B cell (primary cell): ENCODE data around the gene ANTXR1. TPM values are rescaled to one million over a fixed set of nuclear protein-coding genes. Genes with fewer than 3 reads are reported as not detected.

Experiments used
- ATAC-seq: fragments of 200-7000 bp; cut with Tn5 transposase; one replicate; pipeline ENCODE4 v1.10.0; 2021; ENCODE audit warnings: low read depth, mild to moderate bottlenecking, moderate number of reproducible peaks, moderate library complexity
- CTCF ChIA-PET: fragments of 350-600 bp; sonication (Branson Sonifier 250); formaldehyde crosslinking; loops from one replicate; lab custom pipeline; 2021; ENCODE audit warnings: antibody characterized with exemption, inconsistent platforms; lab: Charles Lee
- POLR2A ChIA-PET: fragments of 350-600 bp; sonication (Branson Sonifier 250); formaldehyde crosslinking; loops from one replicate; lab custom pipeline; 2021; ENCODE audit warnings: antibody characterized with exemption; lab: Charles Lee
- DNase-seq: peaks from one replicate; pipeline ENCODE4 v3.0.0; 2013
- H2AFZ ChIP-seq: 2 replicates; pipeline ENCODE4 v1.6.1; 2012; ENCODE audit warnings: mild to moderate bottlenecking, low read depth, low read length; ENCODE audit not compliant: insufficient read depth, poor library complexity, severe bottlenecking
- H3K27ac ChIP-seq, 2 donors: 1 replicate in 1 of 2; 2 replicates in 1 of 2; pipeline ENCODE4 v1.5.1; 2012 to 2013; ENCODE audit warnings: low read length in 2 of 2, mild to moderate bottlenecking in 2 of 2, moderate library complexity in 1 of 2
- H3K27me3 ChIP-seq, 4 experiments: fragments of 200-600 bp in 1 of 4; sonication (generic) in 1 of 4; replicated peaks in 1 of 4; 1 replicate in 2 of 4; 2 replicates in 2 of 4; pipeline versions ENCODE4 v1.6.1 to v1.7.0; 2013 to 2016; ENCODE audit warnings: low read length in 3 of 4, mild to moderate bottlenecking in 2 of 4, mixed read lengths in 1 of 4, moderate library complexity in 1 of 4; ENCODE audit not compliant: insufficient read depth in 4 of 4, control insufficient read depth in 3 of 4; ENCODE audit errors: control extremely low read depth in 1 of 4
- H3K36me3 ChIP-seq, 2 experiments: replicated peaks in 1 of 2; 1 replicate in 1 of 2; 2 replicates in 1 of 2; pipeline versions ENCODE4 v1.6.1 to v1.7.1; 2013; ENCODE audit warnings: low read length in 1 of 2; ENCODE audit not compliant: insufficient read depth in 2 of 2, control insufficient read depth in 1 of 2; ENCODE audit errors: control extremely low read depth in 1 of 2, extremely low read depth in 1 of 2
- H3K4me1 ChIP-seq, 2 donors: fragments of 200-600 bp in 1 of 2; sonication (generic) in 1 of 2; 1 replicate in 1 of 2; 2 replicates in 1 of 2; pipeline versions ENCODE4 v1.5.1 to v1.6.1; 2013 to 2017; ENCODE audit warnings: low read length in 2 of 2; ENCODE audit not compliant: control insufficient read depth in 2 of 2, insufficient read depth in 2 of 2
- H3K4me2 ChIP-seq: replicated peaks from 2 replicates; pipeline ENCODE3; 2012; ENCODE audit warnings: mild to moderate bottlenecking, low read depth, low read length; ENCODE audit not compliant: poor library complexity, severe bottlenecking
- H3K4me3 ChIP-seq, 5 experiments: fragments of 200-600 bp in 1 of 5; sonication (generic) in 1 of 5; 1 replicate in 3 of 5; 2 replicates in 2 of 5; pipeline versions ENCODE4 v1.5.1 to v1.7.0; 2011 to 2016; ENCODE audit warnings: low read length in 4 of 5, mild to moderate bottlenecking in 4 of 5, low read depth in 2 of 5, control low read depth in 1 of 5, moderate library complexity in 1 of 5; ENCODE audit not compliant: insufficient read depth in 1 of 5; ENCODE audit errors: control extremely low read depth in 1 of 5, extremely low read depth in 1 of 5
- H3K79me2 ChIP-seq: fragments of 200-600 bp; sonication (generic); one replicate; pipeline ENCODE4 v1.6.0; 2016; ENCODE audit warnings: low read length; ENCODE audit not compliant: control insufficient read depth, insufficient read depth
- H3K9ac ChIP-seq: fragments of 200-600 bp; sonication (generic); 2 replicates; pipeline ENCODE4 v1.6.1; 2017; ENCODE audit warnings: mild to moderate bottlenecking, low read length, moderate library complexity
- H3K9me3 ChIP-seq, 3 donors: one replicate each; pipeline versions ENCODE4 v1.6.1 to v1.7.1; 2013; ENCODE audit warnings: low read length in 2 of 3; ENCODE audit not compliant: control insufficient read depth in 2 of 3, insufficient read depth in 1 of 3; ENCODE audit errors: control extremely low read depth in 1 of 3
- H4K20me1 ChIP-seq: 2 replicates; pipeline ENCODE4 v1.6.0; 2012; ENCODE audit warnings: mild to moderate bottlenecking, low read length; ENCODE audit not compliant: insufficient read depth, control insufficient read depth, poor library complexity, severe bottlenecking
- H3K27ac Mint-ChIP-seq: one replicate; pipeline ENCODE4 v1.8.0; 2021; ENCODE audit warnings: mixed read lengths
- H3K27me3 Mint-ChIP-seq: one replicate; pipeline ENCODE4 v1.8.0; 2021; ENCODE audit warnings: mixed read lengths
- H3K4me1 Mint-ChIP-seq: one replicate; pipeline ENCODE4 v1.8.0; 2021; ENCODE audit warnings: mixed read lengths
- H3K4me3 Mint-ChIP-seq: one replicate; pipeline ENCODE4 v1.8.0; 2021; ENCODE audit warnings: mixed read lengths
- H3K9me3 Mint-ChIP-seq: one replicate; pipeline ENCODE4 v1.8.0; 2022; ENCODE audit warnings: mixed read lengths; ENCODE audit not compliant: insufficient read depth
- CTCF ChIP-seq: fragments of 200-600 bp; IDR thresholded peaks from one replicate; pipeline ENCODE4 v1.8.0; 2022; ENCODE audit warnings: antibody characterized with exemption, mild to moderate bottlenecking
- EZH2 ChIP-seq: IDR thresholded peaks from 2 replicates; pipeline ENCODE4 v1.6.1; 2012; ENCODE audit warnings: borderline replicate concordance, low read depth, mild to moderate bottlenecking, moderate library complexity, low read length; ENCODE audit not compliant: insufficient read depth, poor library complexity, severe bottlenecking
- WGBS: methylation state at CpG from one replicate; pipeline ENCODE4 v1.1.5; 2013; ENCODE audit warnings: missing lambda C conversion rate; ENCODE audit not compliant: insufficient coverage; 5-methylcytosine and 5-hydroxymethylcytosine counted together
- intact Hi-C: fragments of 100-400 bp; cut with micrococcal nuclease; formaldehyde crosslinking; loops from one replicate; pipeline ENCODE4 v1.10.0; 2022
- polyA plus RNA-seq: library from polyadenylated mRNA; depleted of rRNA; stranded (reverse); fragments of >200 nt; gene quantifications from 2 replicates; pipeline ENCODE4 v1.2.3, GENCODE V29; 2012
- total RNA-seq, 2 donors: library from RNA; stranded (reverse); fragments of 120-200 nt in 1 of 2; gene quantifications; 1 replicate in 1 of 2; 2 replicates in 1 of 2; pipeline versions ENCODE4 v1.2.3 to v1.2.4, GENCODE V29; 2013 to 2022

Gene ANTXR1
- total and polyA plus RNA-seq, 2 donors (not counting 1 experiment from before 2014, with no cell fraction given), result not detected

- H3K27me3 Mint-ChIP-seq, result peaks cover 30% of the 10 kb centered on the region
- Histone ChIP-seq H3K36me3 (no peaks in the 10 kb centered on the region), H3K27me3 (peaks cover 0 to 11% (median 1%) of the 10 kb centered on the region in 4 experiments), H3K4me3 (no peak overlapping the region), H3K4me1 (no peaks in the 10 kb centered on the region), H3K79me2 (no peaks in the 10 kb centered on the region), H3K9me3 (no peaks in the 10 kb centered on the region), H2AFZ (no peak overlapping the region), H3K27ac (no peak overlapping the region), H3K9ac (no peak overlapping the region), H3K4me2 (no peak overlapping the region), H4K20me1 (no peaks in the 10 kb centered on the region)
- no peak overlapping the region for H3K4me3 Mint-ChIP-seq
- no peak for TF ChIP-seq CTCF
- no peak for TF ChIP-seq EZH2
- H3K4me1 Mint-ChIP-seq, result no peaks in the 10 kb centered on the region
- H3K9me3 Mint-ChIP-seq, result no peaks in the 10 kb centered on the region
- ATAC-seq (no peak), DNase-seq (no peak)
- POLR2A ChIA-PET, result no interaction called here
- CTCF ChIA-PET, result no interaction called here
- H3K27ac Mint-ChIP-seq, result no peak overlapping the region
- no CpG with 5 or more reads among the region's 1 CpG for WGBS
- intact Hi-C loops, result no loop called here
Measured at GRCh38 chr2:69092857-69093256, 79.9 kb downstream of the ANTXR1 start.

- 100% methylated on average over 1 of the region's 2 CpGs for WGBS
- Mint-ChIP-seq H3K4me1 (no peaks in the 10 kb centered on the region), H3K27ac (no peak overlapping the region), H3K27me3 (peaks cover 14% of the 10 kb centered on the region), H3K9me3 (no peaks in the 10 kb centered on the region), H3K4me3 (no peak overlapping the region)
- DNase-seq (no peak), ATAC-seq (no peak)
- no peak for TF ChIP-seq CTCF
- no peak for TF ChIP-seq EZH2
- POLR2A ChIA-PET, result no interaction called here
- no peaks in the 10 kb centered on the region for H4K20me1 ChIP-seq
- H3K27me3 ChIP-seq, result peaks cover 0 to 6% (median under 1%) of the 10 kb centered on the region in 4 experiments
- intact Hi-C loops, result no loop called here
- H3K27ac ChIP-seq, result no peak overlapping the region
- no peaks in the 10 kb centered on the region for H3K9me3 ChIP-seq
- no peak overlapping the region for H3K4me3 ChIP-seq
- no peaks in the 10 kb centered on the region for H3K79me2 ChIP-seq
- no peak overlapping the region for H3K9ac ChIP-seq
- H3K36me3 ChIP-seq, result no peaks in the 10 kb centered on the region
- CTCF ChIA-PET, result no interaction called here
- no peaks in the 10 kb centered on the region for H3K4me1 ChIP-seq
- H3K4me2 ChIP-seq, result no peak overlapping the region
- no peak overlapping the region for H2AFZ ChIP-seq
Measured at GRCh38 chr2:69095305-69095704, 82.3 kb downstream of the ANTXR1 start.
